22Rv1 (cell line): ENCODE results near the gene GPD1.

Experiments
- ZFX ChIP-seq: fragments of 450-650 bp; IDR thresholded peaks from 2 replicates; pipeline ENCODE4 v1.6.1; 2017; ENCODE audit warnings: antibody characterized with exemption, borderline replicate concordance
- TF ChIP-seq, protein P1 (sequence below): fragments of 450-650 bp; IDR thresholded peaks from 2 replicates; pipeline ENCODE4 v1.5.1; 2017; ENCODE audit warnings: mild to moderate bottlenecking

DNA sequence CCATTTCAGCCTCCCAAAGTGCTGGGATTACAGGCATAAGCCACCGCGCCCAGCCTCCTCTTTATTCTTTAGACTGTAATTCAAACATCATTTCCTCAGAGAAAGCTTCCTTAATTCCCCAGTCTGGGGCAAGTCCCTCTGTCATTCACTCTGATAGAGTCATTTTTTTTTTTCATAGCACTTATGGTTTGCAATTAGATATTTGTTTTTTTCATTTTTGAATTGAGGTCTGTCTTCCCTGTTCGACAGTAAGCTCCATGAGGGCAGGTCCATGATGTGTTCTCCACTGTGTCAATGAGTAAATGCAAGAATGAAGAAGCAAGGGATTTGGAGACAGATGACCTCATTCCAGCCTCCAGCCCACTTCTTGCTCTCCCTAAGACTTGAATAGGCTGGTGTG is 34.3 kb upstream of the GPD1 start:
- TF ChIP-seq, protein P1, sequence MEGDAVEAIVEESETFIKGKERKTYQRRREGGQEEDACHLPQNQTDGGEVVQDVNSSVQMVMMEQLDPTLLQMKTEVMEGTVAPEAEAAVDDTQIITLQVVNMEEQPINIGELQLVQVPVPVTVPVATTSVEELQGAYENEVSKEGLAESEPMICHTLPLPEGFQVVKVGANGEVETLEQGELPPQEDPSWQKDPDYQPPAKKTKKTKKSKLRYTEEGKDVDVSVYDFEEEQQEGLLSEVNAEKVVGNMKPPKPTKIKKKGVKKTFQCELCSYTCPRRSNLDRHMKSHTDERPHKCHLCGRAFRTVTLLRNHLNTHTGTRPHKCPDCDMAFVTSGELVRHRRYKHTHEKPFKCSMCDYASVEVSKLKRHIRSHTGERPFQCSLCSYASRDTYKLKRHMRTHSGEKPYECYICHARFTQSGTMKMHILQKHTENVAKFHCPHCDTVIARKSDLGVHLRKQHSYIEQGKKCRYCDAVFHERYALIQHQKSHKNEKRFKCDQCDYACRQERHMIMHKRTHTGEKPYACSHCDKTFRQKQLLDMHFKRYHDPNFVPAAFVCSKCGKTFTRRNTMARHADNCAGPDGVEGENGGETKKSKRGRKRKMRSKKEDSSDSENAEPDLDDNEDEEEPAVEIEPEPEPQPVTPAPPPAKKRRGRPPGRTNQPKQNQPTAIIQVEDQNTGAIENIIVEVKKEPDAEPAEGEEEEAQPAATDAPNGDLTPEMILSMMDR = no peak
- no peak for TF ChIP-seq ZFX
